Measurements from ENCODE around the gene FLYWCH2. TPM values are rescaled to one million over a fixed set of nuclear protein-coding genes. Genes with fewer than 3 reads are reported as not detected.
A peak's percentile ranks its signal among the peaks of the same experiment; 100 is the strongest.

FLYWCH2 gene
- total and polyA plus RNA-seq, 2 of the 13 experiments (the other 11 are each of a cell fraction or from before 2014, with no cell fraction given) = 16.9 to 19.8 TPM

DNA sequence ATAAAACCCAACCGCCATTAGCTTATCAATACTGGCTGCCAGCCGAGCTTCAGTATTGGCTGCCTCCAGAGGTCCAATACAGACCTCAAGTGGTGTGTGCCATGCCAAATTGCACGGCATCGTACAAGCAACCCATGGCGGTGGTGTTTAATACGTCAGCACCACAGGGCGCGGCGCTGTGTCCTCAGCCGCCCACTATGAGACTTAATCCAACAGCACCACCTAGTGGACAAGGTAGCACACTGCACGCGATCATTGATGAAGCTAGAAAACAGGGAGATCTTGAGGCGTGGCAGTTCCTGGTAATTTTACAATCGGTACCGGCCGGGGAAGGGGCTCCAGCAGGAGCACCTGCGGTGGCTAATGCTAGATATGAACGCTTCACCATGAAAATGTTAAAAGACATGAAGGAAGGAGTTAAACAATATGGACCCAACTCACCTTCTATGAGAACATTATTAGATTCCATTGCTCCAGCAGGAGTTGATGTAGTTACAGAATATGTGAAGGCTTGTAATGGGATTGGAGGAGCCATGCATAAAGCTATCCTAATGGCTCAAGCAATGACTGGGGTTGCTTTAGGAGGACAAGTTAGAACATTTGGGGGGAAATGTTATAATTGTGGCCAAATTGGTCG lies 44.1 kb downstream of the FLYWCH2 start (continued):
- no peak for TF ChIP-seq ZNF557 (CRISPR knock-in tag; IDR thresholded peaks at IDR 0.05)
- TF ChIP-seq, protein P1, sequence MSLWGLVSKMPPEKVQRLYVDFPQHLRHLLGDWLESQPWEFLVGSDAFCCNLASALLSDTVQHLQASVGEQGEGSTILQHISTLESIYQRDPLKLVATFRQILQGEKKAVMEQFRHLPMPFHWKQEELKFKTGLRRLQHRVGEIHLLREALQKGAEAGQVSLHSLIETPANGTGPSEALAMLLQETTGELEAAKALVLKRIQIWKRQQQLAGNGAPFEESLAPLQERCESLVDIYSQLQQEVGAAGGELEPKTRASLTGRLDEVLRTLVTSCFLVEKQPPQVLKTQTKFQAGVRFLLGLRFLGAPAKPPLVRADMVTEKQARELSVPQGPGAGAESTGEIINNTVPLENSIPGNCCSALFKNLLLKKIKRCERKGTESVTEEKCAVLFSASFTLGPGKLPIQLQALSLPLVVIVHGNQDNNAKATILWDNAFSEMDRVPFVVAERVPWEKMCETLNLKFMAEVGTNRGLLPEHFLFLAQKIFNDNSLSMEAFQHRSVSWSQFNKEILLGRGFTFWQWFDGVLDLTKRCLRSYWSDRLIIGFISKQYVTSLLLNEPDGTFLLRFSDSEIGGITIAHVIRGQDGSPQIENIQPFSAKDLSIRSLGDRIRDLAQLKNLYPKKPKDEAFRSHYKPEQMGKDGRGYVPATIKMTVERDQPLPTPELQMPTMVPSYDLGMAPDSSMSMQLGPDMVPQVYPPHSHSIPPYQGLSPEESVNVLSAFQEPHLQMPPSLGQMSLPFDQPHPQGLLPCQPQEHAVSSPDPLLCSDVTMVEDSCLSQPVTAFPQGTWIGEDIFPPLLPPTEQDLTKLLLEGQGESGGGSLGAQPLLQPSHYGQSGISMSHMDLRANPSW (CRISPR knock-in tag; IDR thresholded peaks at IDR 0.05; ENCODE audit: borderline replicate concordance) = no peak
- TF ChIP-seq MLLT10 (CRISPR knock-in tag; IDR thresholded peaks at IDR 0.05) = no peak
- TF ChIP-seq ZNF83 (CRISPR knock-in tag; IDR thresholded peaks at IDR 0.05; ENCODE audit: borderline replicate concordance) = no peak
- no peak for TF ChIP-seq SSRP1 (CRISPR knock-in tag; IDR thresholded peaks at IDR 0.05)
- TF ChIP-seq SALL1 (CRISPR knock-in tag; IDR thresholded peaks at IDR 0.05) = peak; percentile 53; the same call in 1 of the 2 replicates
- peak; percentile 86 for TF ChIP-seq STAG1 (CRISPR knock-in tag; IDR thresholded peaks at IDR 0.05)
- no peak for TF ChIP-seq ZNF235 (CRISPR knock-in tag; IDR thresholded peaks at IDR 0.05; ENCODE audit: borderline replicate concordance)
- 0 out of 2 replicates have a peak, but pooled peaks have one; percentile 14 for TF ChIP-seq GATAD2A (CRISPR knock-in tag; IDR thresholded peaks at IDR 0.05)
- no peak for TF ChIP-seq ZFX (CRISPR knock-in tag; IDR thresholded peaks at IDR 0.05; ENCODE audit: low read depth)
- TF ChIP-seq KMT2B (CRISPR knock-in tag; IDR thresholded peaks at IDR 0.05) = no peak
- no peak for TF ChIP-seq ZNF879 (CRISPR knock-in tag; IDR thresholded peaks at IDR 0.05)
- TF ChIP-seq ZFP36 (IDR thresholded peaks at IDR 0.05; ENCODE audit: borderline replicate concordance, low read depth, low read length, partially characterized antibody) = no peak
- TF ChIP-seq EED (CRISPR knock-in tag; IDR thresholded peaks at IDR 0.05) = no peak
- peak; percentile 42; the same call in 1 of the 2 replicates for TF ChIP-seq FOXA3 (CRISPR knock-in tag; IDR thresholded peaks at IDR 0.05)
- TF ChIP-seq, protein P2, sequence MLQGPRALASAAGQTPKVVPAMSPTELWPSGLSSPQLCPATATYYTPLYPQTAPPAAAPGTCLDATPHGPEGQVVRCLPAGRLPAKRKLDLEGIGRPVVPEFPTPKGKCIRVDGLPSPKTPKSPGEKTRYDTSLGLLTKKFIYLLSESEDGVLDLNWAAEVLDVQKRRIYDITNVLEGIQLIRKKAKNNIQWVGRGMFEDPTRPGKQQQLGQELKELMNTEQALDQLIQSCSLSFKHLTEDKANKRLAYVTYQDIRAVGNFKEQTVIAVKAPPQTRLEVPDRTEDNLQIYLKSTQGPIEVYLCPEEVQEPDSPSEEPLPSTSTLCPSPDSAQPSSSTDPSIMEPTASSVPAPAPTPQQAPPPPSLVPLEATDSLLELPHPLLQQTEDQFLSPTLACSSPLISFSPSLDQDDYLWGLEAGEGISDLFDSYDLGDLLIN (CRISPR knock-in tag; IDR thresholded peaks at IDR 0.05; ENCODE audit: borderline replicate concordance) = no peak
- TF ChIP-seq RBM22 (optimal IDR thresholded peaks at IDR 0.05; ENCODE audit: low read length) = no peak
- TF ChIP-seq KDM5B (CRISPR knock-in tag; IDR thresholded peaks at IDR 0.05; ENCODE audit: borderline replicate concordance) = no peak
- TF ChIP-seq REL (CRISPR knock-in tag; conservative IDR thresholded peaks at IDR 0.05) = no peak
- TF ChIP-seq ZHX1 (CRISPR knock-in tag; IDR thresholded peaks at IDR 0.05; ENCODE audit: low read depth) = peak; percentile 58; the same call in 1 of the 2 replicates
- TF ChIP-seq, protein P3, sequence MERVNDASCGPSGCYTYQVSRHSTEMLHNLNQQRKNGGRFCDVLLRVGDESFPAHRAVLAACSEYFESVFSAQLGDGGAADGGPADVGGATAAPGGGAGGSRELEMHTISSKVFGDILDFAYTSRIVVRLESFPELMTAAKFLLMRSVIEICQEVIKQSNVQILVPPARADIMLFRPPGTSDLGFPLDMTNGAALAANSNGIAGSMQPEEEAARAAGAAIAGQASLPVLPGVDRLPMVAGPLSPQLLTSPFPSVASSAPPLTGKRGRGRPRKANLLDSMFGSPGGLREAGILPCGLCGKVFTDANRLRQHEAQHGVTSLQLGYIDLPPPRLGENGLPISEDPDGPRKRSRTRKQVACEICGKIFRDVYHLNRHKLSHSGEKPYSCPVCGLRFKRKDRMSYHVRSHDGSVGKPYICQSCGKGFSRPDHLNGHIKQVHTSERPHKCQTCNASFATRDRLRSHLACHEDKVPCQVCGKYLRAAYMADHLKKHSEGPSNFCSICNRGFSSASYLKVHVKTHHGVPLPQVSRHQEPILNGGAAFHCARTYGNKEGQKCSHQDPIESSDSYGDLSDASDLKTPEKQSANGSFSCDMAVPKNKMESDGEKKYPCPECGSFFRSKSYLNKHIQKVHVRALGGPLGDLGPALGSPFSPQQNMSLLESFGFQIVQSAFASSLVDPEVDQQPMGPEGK (CRISPR knock-in tag; IDR thresholded peaks at IDR 0.05) = 0 out of 2 replicates have a peak, but pooled peaks have one; percentile 15
- TF ChIP-seq MED1 (CRISPR knock-in tag; IDR thresholded peaks at IDR 0.05) = peak; percentile 24; the same call in 1 of the 2 replicates

Measured in HepG2 (cell line).